GM12874 (cell line): ENCODE data around the gene VEPH1.

Experiments used
- CTCF ChIP-seq: IDR thresholded peaks from 2 replicates; pipeline ENCODE4 v1.5.1; 2011; ENCODE audit warnings: low read depth, mild to moderate bottlenecking, control low read depth, low read length, moderate library complexity; ENCODE audit not compliant: insufficient read depth

Gene VEPH1

GRCh38 chr3:157522648-157523047 is 19.4 kb upstream of the VEPH1 start:
- no peak for TF ChIP-seq CTCF

GRCh38 chr3:157520485-157521150 is 17.4 kb upstream of the VEPH1 start:
- no peak for TF ChIP-seq CTCF

- TF ChIP-seq CTCF = no peak
These were observed 15.7 kb upstream of the VEPH1 start for GRCh38 chr3:157518881-157519280.

- no peak for TF ChIP-seq CTCF
These were observed 13.7 kb upstream of the VEPH1 start for GRCh38 chr3:157516928-157517327.

- no peak for TF ChIP-seq CTCF
These were observed 12.2 kb upstream of the VEPH1 start for GRCh38 chr3:157515398-157515797.

GRCh38 chr3:157514371-157514895 is 11.2 kb upstream of the VEPH1 start:
- TF ChIP-seq CTCF = no peak

- no peak for TF ChIP-seq CTCF
These were observed 10.4 kb upstream of the VEPH1 start for GRCh38 chr3:157513585-157513984.
